GM21825 (cell line): ENCODE results near the gene TBC1D22A.
"Not testable (repeated sequence)": the region's sequence is repeated elsewhere in the genome, so short reads cannot be mapped to it uniquely, and the experiment has no call there.

Experiments used
- ATAC-seq: cut with Tn5 transposase; IDR thresholded peaks from one replicate; pipeline ENCODE4 v1.9.1; 2021; ENCODE audit warnings: mild to moderate bottlenecking, moderate library complexity; ENCODE audit not compliant: unreplicated experiment

TBC1D22A gene

GRCh38 chr22:47126344-47126811, 363.9 kb downstream of the TBC1D22A start:
- ATAC-seq, result no peak

- no peak for ATAC-seq
These were observed 365.0 kb downstream of the TBC1D22A start for GRCh38 chr22:47127441-47127871.

GRCh38 chr22:47128216-47128615, 365.8 kb downstream of the TBC1D22A start:
- ATAC-seq, result no peak

GRCh38 chr22:47128622-47129215, 366.3 kb downstream of the TBC1D22A start:
- no peak for ATAC-seq

GRCh38 chr22:47129902-47130635, 367.6 kb downstream of the TBC1D22A start:
- ATAC-seq, result no peak

GRCh38 chr22:47130883-47131631, 368.6 kb downstream of the TBC1D22A start:
- ATAC-seq, result no peak

GRCh38 chr22:47131632-47132427, 369.4 kb downstream of the TBC1D22A start:
- ATAC-seq, result no peak

- ATAC-seq, result no peak
These were observed 370.0 kb downstream of the TBC1D22A start for GRCh38 chr22:47132428-47132825.

GRCh38 chr22:47133061-47133969, 370.9 kb downstream of the TBC1D22A start:
- ATAC-seq, result no peak

GRCh38 chr22:47134222-47134621, 371.8 kb downstream of the TBC1D22A start:
- no peak for ATAC-seq

- ATAC-seq, result no peak
These were observed 372.9 kb downstream of the TBC1D22A start for GRCh38 chr22:47135338-47135737.

- no peak for ATAC-seq
These were observed 373.6 kb downstream of the TBC1D22A start for GRCh38 chr22:47136050-47136449.

GRCh38 chr22:47136671-47137070, 374.2 kb downstream of the TBC1D22A start:
- no peak for ATAC-seq

- no peak for ATAC-seq
These were observed 376.8 kb downstream of the TBC1D22A start for GRCh38 chr22:47139013-47139789.

GRCh38 chr22:47139790-47140119, 377.3 kb downstream of the TBC1D22A start:
- no peak for ATAC-seq

GRCh38 chr22:47140975-47141374, 378.5 kb downstream of the TBC1D22A start:
- not testable (repeated sequence) for ATAC-seq

GRCh38 chr22:47142427-47143046, 380.1 kb downstream of the TBC1D22A start:
- no peak for ATAC-seq

- ATAC-seq, result no peak
These were observed 380.9 kb downstream of the TBC1D22A start for GRCh38 chr22:47143249-47143938.
